ENCODE results near the gene MAPK14.
"Not testable (repeated sequence)": the region's sequence is repeated elsewhere in the genome, so short reads cannot be mapped to it uniquely, and the experiment has no call there.

Gene MAPK14

GRCh38 chr6:36125575-36125974 is 98.0 kb downstream of the MAPK14 start:
- Histone ChIP-seq H3K4me3 (ENCODE audit: low read length) (no peak overlapping the region), H3K36me3 (ENCODE audit: control insufficient read depth, insufficient read depth, low read length, severe bottlenecking) (no peaks in the 10 kb centered on the region), H3K9me3 (ENCODE audit: control insufficient read depth, low read length) (no peaks in the 10 kb centered on the region), H3K9ac (ENCODE audit: low read length) (no peak overlapping the region), H3K27me3 (replicated peaks; ENCODE audit: control insufficient read depth, insufficient read depth, low read length) (no peaks in the 10 kb centered on the region), H3K4me1 (ENCODE audit: control insufficient read depth, insufficient read depth, low read length) (peaks cover 33% of the 10 kb centered on the region)
- no peak for DNase-seq (ENCODE audit: low read depth)

GRCh38 chr6:36126121-36126520 is 98.5 kb downstream of the MAPK14 start:
- H3K9me3 ChIP-seq (ENCODE audit: control insufficient read depth, low read length) = no peaks in the 10 kb centered on the region
- H3K4me1 ChIP-seq (ENCODE audit: control insufficient read depth, insufficient read depth, low read length) = peaks cover 32% of the 10 kb centered on the region
- H3K27me3 ChIP-seq (replicated peaks; ENCODE audit: control insufficient read depth, insufficient read depth, low read length) = no peaks in the 10 kb centered on the region
- H3K36me3 ChIP-seq (ENCODE audit: control insufficient read depth, insufficient read depth, low read length, severe bottlenecking) = no peaks in the 10 kb centered on the region
- no peak overlapping the region for H3K4me3 ChIP-seq (ENCODE audit: low read length)
- no peak overlapping the region for H3K9ac ChIP-seq (ENCODE audit: low read length)
- no peak for DNase-seq (ENCODE audit: low read depth)

GRCh38 chr6:36126553-36127458 is 99.2 kb downstream of the MAPK14 start:
- no peak for DNase-seq (ENCODE audit: low read depth)
- H3K27me3 ChIP-seq (replicated peaks; ENCODE audit: control insufficient read depth, insufficient read depth, low read length) = no peaks in the 10 kb centered on the region

GRCh38 chr6:36127462-36128016 is 99.9 kb downstream of the MAPK14 start:
- Histone ChIP-seq H3K9ac (ENCODE audit: low read length) (no peak overlapping the region), H3K36me3 (ENCODE audit: control insufficient read depth, insufficient read depth, low read length, severe bottlenecking) (no peaks in the 10 kb centered on the region), H3K9me3 (ENCODE audit: control insufficient read depth, low read length) (no peaks in the 10 kb centered on the region), H3K27me3 (replicated peaks; ENCODE audit: control insufficient read depth, insufficient read depth, low read length) (no peaks in the 10 kb centered on the region), H3K4me3 (ENCODE audit: low read length) (no peak overlapping the region), H3K4me1 (ENCODE audit: control insufficient read depth, insufficient read depth, low read length) (peaks cover 39% of the 10 kb centered on the region)
- DNase-seq (ENCODE audit: low read depth) = peak; percentile 44

More at GRCh38 chr6:36126553-36127458, 99.2 kb downstream of the MAPK14 start:
- Histone ChIP-seq H3K9me3 (ENCODE audit: control insufficient read depth, low read length) (no peaks in the 10 kb centered on the region), H3K36me3 (ENCODE audit: control insufficient read depth, insufficient read depth, low read length, severe bottlenecking) (no peaks in the 10 kb centered on the region), H3K9ac (ENCODE audit: low read length) (peak overlapping the region; percentile 3), H3K4me1 (ENCODE audit: control insufficient read depth, insufficient read depth, low read length) (peaks cover 33% of the 10 kb centered on the region), H3K4me3 (ENCODE audit: low read length) (no peak overlapping the region)

- peaks cover 39% of the 10 kb centered on the region for H3K4me1 ChIP-seq (ENCODE audit: control insufficient read depth, insufficient read depth, low read length)
- H3K9ac ChIP-seq (ENCODE audit: low read length) = no peak overlapping the region
- H3K9me3 ChIP-seq (ENCODE audit: control insufficient read depth, low read length) = no peaks in the 10 kb centered on the region
Measured at GRCh38 chr6:36128073-36128472, 100.5 kb downstream of the MAPK14 start.

GRCh38 chr6:36128793-36129192 is 101.2 kb downstream of the MAPK14 start:
- Histone ChIP-seq H3K9ac (ENCODE audit: low read length) (no peak overlapping the region), H3K36me3 (ENCODE audit: control insufficient read depth, insufficient read depth, low read length, severe bottlenecking) (no peaks in the 10 kb centered on the region), H3K27me3 (replicated peaks; ENCODE audit: control insufficient read depth, insufficient read depth, low read length) (no peaks in the 10 kb centered on the region), H3K4me1 (ENCODE audit: control insufficient read depth, insufficient read depth, low read length) (peaks cover 39% of the 10 kb centered on the region), H3K9me3 (ENCODE audit: control insufficient read depth, low read length) (no peaks in the 10 kb centered on the region), H3K4me3 (ENCODE audit: low read length) (no peak overlapping the region)
- DNase-seq (ENCODE audit: low read depth) = no peak

More at GRCh38 chr6:36128073-36128472, 100.5 kb downstream of the MAPK14 start:
- Histone ChIP-seq H3K4me3 (ENCODE audit: low read length) (no peak overlapping the region), H3K27me3 (replicated peaks; ENCODE audit: control insufficient read depth, insufficient read depth, low read length) (no peaks in the 10 kb centered on the region), H3K36me3 (ENCODE audit: control insufficient read depth, insufficient read depth, low read length, severe bottlenecking) (no peaks in the 10 kb centered on the region)
- no peak for DNase-seq (ENCODE audit: low read depth)

GRCh38 chr6:36129334-36129733 is 101.7 kb downstream of the MAPK14 start:
- H3K9me3 ChIP-seq (ENCODE audit: control insufficient read depth, low read length); H3K4me3 ChIP-seq (ENCODE audit: low read length); H3K36me3 ChIP-seq (ENCODE audit: control insufficient read depth, insufficient read depth, low read length, severe bottlenecking); H3K27me3 ChIP-seq (replicated peaks; ENCODE audit: control insufficient read depth, insufficient read depth, low read length); DNase-seq (ENCODE audit: low read depth); H3K9ac ChIP-seq (ENCODE audit: low read length): not testable (repeated sequence)
- H3K4me1 ChIP-seq (ENCODE audit: control insufficient read depth, insufficient read depth, low read length) = peaks cover 39% of the 10 kb centered on the region

- H3K9me3 ChIP-seq (ENCODE audit: control insufficient read depth, low read length) = no peaks in the 10 kb centered on the region
- peak within 1 kb of the TSS; percentile 84 for H3K9ac ChIP-seq (ENCODE audit: low read length)
- no peaks in the 10 kb centered on the region for H3K36me3 ChIP-seq (ENCODE audit: control insufficient read depth, insufficient read depth, low read length, severe bottlenecking)
- peak within 1 kb of the TSS; percentile 78 for H3K4me3 ChIP-seq (ENCODE audit: low read length)
- H3K4me1 ChIP-seq (ENCODE audit: control insufficient read depth, insufficient read depth, low read length) = peaks cover 39% of the 10 kb centered on the region
- H3K27me3 ChIP-seq (replicated peaks; ENCODE audit: control insufficient read depth, insufficient read depth, low read length) = no peaks in the 10 kb centered on the region
- peak; percentile 28 for DNase-seq (ENCODE audit: low read depth)
Measured at GRCh38 chr6:36129941-36130666, 102.5 kb downstream of the MAPK14 start, which contains the start of gene MAPK13. Gene MAPK13 (plus strand): TSS chr6:36130513. CDS start chr6:36130583, 70 bp downstream.

- Histone ChIP-seq H3K4me1 (ENCODE audit: control insufficient read depth, insufficient read depth, low read length) (peaks cover 42% of the 10 kb centered on the region), H3K9me3 (ENCODE audit: control insufficient read depth, low read length) (no peaks in the 10 kb centered on the region)
- DNase-seq (ENCODE audit: low read depth) = no peak
Measured at GRCh38 chr6:36130667-36131510, 103.3 kb downstream of the MAPK14 start.

GRCh38 chr6:36131511-36132245 is 104.1 kb downstream of the MAPK14 start:
- peak; percentile 42 for DNase-seq (ENCODE audit: low read depth)
- peaks cover 10% of the 10 kb centered on the region for H3K36me3 ChIP-seq (ENCODE audit: control insufficient read depth, insufficient read depth, low read length, severe bottlenecking)
- peak overlapping the region; percentile 84 for H3K9ac ChIP-seq (ENCODE audit: low read length)
- peaks cover 39% of the 10 kb centered on the region for H3K4me1 ChIP-seq (ENCODE audit: control insufficient read depth, insufficient read depth, low read length)
- H3K27me3 ChIP-seq (replicated peaks; ENCODE audit: control insufficient read depth, insufficient read depth, low read length) = no peaks in the 10 kb centered on the region
- no peaks in the 10 kb centered on the region for H3K9me3 ChIP-seq (ENCODE audit: control insufficient read depth, low read length)
- peak overlapping the region; percentile 78 for H3K4me3 ChIP-seq (ENCODE audit: low read length)

More at GRCh38 chr6:36130667-36131510, 103.3 kb downstream of the MAPK14 start:
- peak overlapping the region; percentile 84 for H3K9ac ChIP-seq (ENCODE audit: low read length)
- H3K27me3 ChIP-seq (replicated peaks; ENCODE audit: control insufficient read depth, insufficient read depth, low read length) = no peaks in the 10 kb centered on the region
- peak overlapping the region; percentile 78 for H3K4me3 ChIP-seq (ENCODE audit: low read length)
- peaks cover 3% of the 10 kb centered on the region for H3K36me3 ChIP-seq (ENCODE audit: control insufficient read depth, insufficient read depth, low read length, severe bottlenecking)

All from adipocyte (in vitro differentiated cells).